GM19438 (cell line): ENCODE measurements around the gene DPYD.

Source experiments
- ATAC-seq: cut with Tn5 transposase; IDR thresholded peaks from one replicate; pipeline ENCODE4 v1.9.1; 2021; ENCODE audit warnings: low read depth; ENCODE audit not compliant: unreplicated experiment

DPYD gene

GRCh38 chr1:97565886-97566285, 354.9 kb downstream of the DPYD start:
- ATAC-seq = no peak

DNA sequence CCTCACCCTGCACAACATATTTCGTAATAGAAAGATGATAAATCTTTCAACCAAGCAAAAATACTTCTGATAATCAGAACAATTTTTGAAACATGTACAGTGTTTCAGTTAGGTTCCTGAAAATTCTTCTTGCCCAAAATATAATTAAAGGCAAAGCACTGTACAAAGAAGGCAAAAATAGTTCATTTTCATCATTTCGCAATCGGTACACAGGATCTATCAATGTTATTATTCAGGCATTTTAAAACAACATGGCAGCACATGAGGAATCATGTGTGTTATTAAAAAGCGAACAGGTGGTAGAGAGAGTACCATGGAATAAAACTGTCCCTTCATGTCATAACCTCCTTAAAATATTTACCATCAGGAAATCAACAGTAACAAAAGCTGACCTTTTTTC, 356.9 kb downstream of the DPYD start:
- no peak for ATAC-seq

GRCh38 chr1:97562081-97562480, 358.8 kb downstream of the DPYD start:
- no peak for ATAC-seq

GRCh38 chr1:97560714-97561113, 360.1 kb downstream of the DPYD start:
- ATAC-seq = no peak

DNA sequence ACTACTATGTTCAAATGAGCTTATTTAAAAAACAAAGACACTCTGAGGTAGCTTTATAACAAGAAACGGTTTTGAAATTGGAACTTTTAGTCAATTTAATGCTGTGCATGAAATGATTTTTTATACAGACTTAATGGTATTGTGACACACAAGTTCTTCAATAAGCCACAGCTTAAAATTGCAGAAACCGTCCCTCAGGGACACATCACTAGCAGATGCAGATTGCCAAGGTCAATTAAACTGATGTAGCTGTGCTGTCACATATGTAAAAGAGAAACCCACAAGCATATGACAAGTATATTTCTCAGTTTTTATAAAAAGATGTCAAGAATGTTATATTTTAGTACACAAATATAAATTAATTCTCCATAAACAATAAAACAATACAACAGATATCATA, 366.9 kb downstream of the DPYD start:
- no peak for ATAC-seq

DNA sequence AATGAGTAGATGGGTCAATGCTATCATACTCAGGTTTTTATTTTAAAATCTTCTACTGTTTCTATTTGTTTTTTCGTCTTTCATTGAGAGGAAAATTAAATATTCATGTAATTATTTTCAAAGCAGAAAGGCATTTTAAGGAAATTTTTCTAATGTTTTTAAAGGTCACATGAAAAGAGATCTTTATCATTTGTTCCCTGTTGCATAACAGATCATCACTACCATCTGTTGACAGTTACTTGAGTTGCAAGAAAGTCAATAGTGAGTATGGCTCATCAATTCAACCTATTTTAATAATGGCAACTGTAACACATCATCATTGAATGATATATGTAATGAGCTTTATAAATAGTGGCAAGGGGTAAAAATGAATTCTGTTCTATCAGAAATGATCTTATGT, 369.7 kb downstream of the DPYD start:
- no peak for ATAC-seq

DNA sequence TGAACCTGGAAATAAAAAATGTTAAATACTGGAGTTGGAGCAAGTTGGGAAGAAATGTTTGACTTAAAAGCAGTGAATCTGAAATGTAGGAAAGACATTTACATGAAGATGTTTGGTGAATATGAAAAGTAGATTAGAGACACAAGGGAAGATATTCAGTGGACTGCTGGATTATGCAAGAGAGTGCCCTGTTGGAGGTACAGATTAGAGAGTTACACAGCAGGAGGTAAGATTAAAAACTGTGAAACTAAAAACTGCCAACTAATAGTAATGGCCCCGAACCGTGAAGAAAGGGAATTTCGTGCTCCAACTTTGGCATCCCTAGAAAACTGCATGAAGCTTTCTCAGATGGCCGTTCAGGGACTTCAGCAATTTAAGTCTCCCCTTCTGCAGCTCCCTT, 375.4 kb downstream of the DPYD start:
- no peak for ATAC-seq

DNA sequence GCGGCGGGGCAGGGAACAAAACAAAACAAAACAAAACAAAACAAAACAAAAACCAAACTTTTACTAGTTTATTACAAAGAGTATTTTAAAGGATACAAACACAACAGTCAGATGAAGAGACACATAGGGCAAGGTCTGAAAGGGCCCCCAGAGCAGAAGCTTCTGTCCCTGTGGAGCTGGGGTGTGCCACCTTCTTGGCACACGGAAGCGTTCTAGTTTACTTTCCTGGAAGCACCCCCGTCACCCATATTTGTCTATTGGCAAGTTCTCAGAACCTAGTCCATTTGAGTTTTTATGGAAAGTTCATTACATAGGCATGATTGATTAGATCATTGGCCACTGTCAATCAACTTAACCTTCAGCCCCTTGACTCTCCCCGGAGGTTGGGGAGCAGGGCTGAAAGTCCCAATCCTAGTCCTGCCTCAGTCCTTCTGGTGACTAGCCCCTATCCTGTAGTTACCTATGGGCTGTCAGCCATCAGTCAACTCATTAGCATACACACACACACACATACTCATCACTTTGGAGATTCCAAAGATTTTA, 380.4 kb downstream of the DPYD start:
- no peak for ATAC-seq

- ATAC-seq = no peak
Observed at GRCh38 chr1:97538113-97538512, 382.7 kb downstream of the DPYD start.

- no peak for ATAC-seq
Observed at GRCh38 chr1:97533358-97533757, 387.5 kb downstream of the DPYD start.

DNA sequence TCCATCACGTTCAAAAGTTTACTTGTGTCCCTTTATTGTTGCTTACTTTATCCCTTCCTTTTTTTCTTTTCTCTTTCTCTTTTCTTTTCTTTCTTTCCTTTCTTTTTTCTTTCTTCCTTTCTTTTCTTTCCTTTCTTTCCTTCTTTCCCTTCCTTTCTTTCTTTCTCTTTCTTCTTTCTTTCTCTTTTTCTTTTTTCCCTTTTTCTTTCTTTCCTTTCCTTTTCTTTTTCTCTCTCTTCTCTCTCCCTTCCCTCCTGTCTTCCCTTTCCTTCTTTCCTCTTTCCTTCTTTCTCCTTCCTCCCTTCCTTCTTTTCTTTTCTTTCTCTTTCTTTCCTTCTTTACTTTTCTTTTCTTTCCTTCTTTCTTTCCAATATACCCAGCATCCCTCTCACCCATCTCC, 391.2 kb downstream of the DPYD start:
- no peak for ATAC-seq

DNA sequence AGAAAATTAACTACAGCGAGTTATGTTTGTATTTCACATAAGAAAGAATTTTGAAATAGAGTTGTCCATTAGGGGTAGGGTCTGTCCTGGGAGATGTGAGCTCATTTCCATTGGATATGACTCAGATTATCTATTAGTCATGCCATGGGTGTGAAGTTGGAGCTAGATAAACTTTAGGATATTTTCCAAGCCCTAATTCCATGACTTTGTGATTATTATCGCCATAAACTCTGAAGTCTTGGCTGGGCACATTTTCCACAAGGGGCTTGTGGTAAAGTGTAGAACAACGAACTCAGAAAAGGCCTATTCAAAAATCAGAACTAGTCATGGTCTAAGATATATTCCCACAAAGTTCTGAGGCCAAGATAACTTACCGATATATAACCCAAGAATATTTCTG, 396.6 kb downstream of the DPYD start:
- no peak for ATAC-seq

- ATAC-seq = no peak
Observed at GRCh38 chr1:97516588-97516987, 404.2 kb downstream of the DPYD start.

GRCh38 chr1:97508653-97509218, 412.1 kb downstream of the DPYD start:
- no peak for ATAC-seq

GRCh38 chr1:97507863-97508262, 413.0 kb downstream of the DPYD start:
- ATAC-seq = no peak

- ATAC-seq = no peak
Observed at GRCh38 chr1:97506368-97506767, 414.5 kb downstream of the DPYD start.

GRCh38 chr1:97505816-97506215, 415.0 kb downstream of the DPYD start:
- ATAC-seq = peak; percentile 73

DNA sequence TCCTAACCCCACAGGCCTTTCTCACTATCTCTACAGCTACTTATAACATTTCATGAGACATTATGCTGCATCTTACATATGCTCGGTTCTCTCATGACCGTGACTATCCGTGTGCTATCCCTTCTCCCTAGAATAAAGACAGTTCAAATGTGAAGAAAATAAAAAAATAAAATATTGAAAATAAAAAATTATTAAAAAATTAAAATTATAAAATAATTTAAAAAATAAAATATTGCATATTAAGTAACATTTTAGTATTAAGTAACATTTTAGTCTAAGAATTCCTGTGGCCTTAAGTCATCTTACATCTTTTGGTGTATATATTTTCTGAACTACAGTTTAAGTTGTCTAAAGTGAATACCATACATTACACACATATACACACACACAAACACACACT, 415.5 kb downstream of the DPYD start:
- no peak for ATAC-seq

DNA sequence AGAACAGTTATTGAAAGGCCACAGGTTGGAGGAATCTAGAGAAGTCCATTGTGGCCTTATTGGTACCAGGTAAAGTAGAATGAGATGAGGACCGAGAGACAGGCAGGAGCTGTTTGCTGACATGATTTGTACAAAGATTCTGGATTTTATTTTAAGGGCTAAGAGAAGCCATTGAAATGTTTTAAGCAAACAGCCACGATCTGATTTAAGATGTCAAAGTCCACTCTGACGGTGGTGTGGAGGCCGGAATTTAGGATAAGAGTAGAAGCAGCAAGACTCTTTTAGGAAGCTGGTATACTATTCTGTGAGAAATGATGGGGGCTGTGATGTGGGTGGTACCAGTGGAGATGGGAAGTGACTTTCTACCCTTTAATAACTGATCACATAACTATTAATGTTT, 418.5 kb downstream of the DPYD start:
- no peak for ATAC-seq

DNA sequence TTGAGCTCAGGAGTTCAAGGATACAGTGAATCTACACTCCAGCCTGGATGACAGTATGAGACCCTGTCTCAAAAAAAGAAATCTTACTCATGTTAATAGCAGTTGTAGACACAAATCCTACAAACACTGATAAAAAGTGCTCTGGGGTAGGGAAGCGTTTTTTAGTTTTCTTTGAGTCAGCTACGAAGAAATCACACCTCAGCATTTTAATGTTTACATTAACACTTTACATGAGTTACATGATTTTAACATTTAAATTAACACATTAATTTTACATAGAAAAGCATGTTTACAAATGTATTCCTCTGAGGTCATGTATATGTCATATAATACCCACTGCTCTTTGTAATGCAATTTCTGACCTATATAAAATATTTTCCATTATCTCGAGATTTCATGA, 419.2 kb downstream of the DPYD start:
- ATAC-seq = no peak

- no peak for ATAC-seq
Observed at GRCh38 chr1:97500760-97501159, 420.1 kb downstream of the DPYD start.

GRCh38 chr1:97499667-97500066, 421.2 kb downstream of the DPYD start:
- no peak for ATAC-seq

- no peak for ATAC-seq
Observed at GRCh38 chr1:97489834-97490233, 431.0 kb downstream of the DPYD start.
